K562 (cell line): ENCODE data around the gene ABHD16A. TPM values are rescaled to one million over a fixed set of nuclear protein-coding genes. Genes with fewer than 3 reads are reported as not detected.

ENCODE experiments used
- FOXK1 ChIP-seq: sonication (generic); formaldehyde crosslinking; IDR thresholded peaks from 2 replicates; pipeline ENCODE4 v1.8.0; 2022; ENCODE audit warnings: missing genetic modification reagents, mild to moderate bottlenecking, borderline replicate concordance
- MECOM ChIP-seq: fragments of 250-450 bp; sonication (Bioruptor Pico); IDR thresholded peaks from 2 replicates; pipeline ENCODE4 v1.8.0; 2022; ENCODE audit warnings: inconsistent platforms
- SAP30 ChIP-seq: fragments of 200-600 bp; sonication (generic); IDR thresholded peaks from 2 replicates; pipeline ENCODE4 v1.6.1; 2012; ENCODE audit warnings: borderline replicate concordance, low read depth, mild to moderate bottlenecking, moderate library complexity, low read length, control low read depth, inconsistent platforms; ENCODE audit not compliant: insufficient read depth, poor library complexity, severe bottlenecking
- SP1 ChIP-seq: sonication (generic); formaldehyde crosslinking; IDR thresholded peaks from 2 replicates; pipeline ENCODE4 v1.8.1; 2022; ENCODE audit warnings: mild to moderate bottlenecking, missing genetic modification reagents
- ZNF384 ChIP-seq: IDR thresholded peaks from 2 replicates; pipeline ENCODE4 v1.6.1; 2012; ENCODE audit warnings: low read depth, low read length, improper control_type of control experiment
- polyA plus RNA-seq, 8 experiments: library from polyadenylated mRNA; depleted of rRNA in 4 of 8; stranded (reverse) in 5 of 8; unstranded in 3 of 8; fragments of >200 nt; fragmentation: Nextera tagmentation in 2 of 8; fragmentation: Illumina TruSeq in 1 of 8; extraction: Ambion mirVana in 2 of 8; extraction: Trizol in 1 of 8; gene quantifications; 2 replicates each; pipeline versions ENCODE4 v1.2.1 to v1.2.3, GENCODE V29; 2011 to 2014; ENCODE audit warnings: inconsistent platforms in 1 of 8, missing spikeins in 1 of 8
- total RNA-seq, 7 experiments: library from RNA; depleted of rRNA in 6 of 7; stranded (reverse); fragments of >200 nt in 6 of 7; fragmentation: Illumina TruSeq in 2 of 7; extraction: Trizol in 2 of 7; gene quantifications; 2 replicates each; pipeline versions ENCODE4 v1.2.1 to v1.2.3, GENCODE V29; 2011 to 2021; ENCODE audit warnings: low replicate concordance in 1 of 7
- TF ChIP-seq, protein P1 (sequence below): fragments of 450-650 bp; formaldehyde crosslinking; IDR thresholded peaks from 2 replicates; pipeline ENCODE4 v1.4.0; 2020; ENCODE audit warnings: mild to moderate bottlenecking, moderate library complexity
- TF ChIP-seq, protein P2 (sequence below): sonication (generic); formaldehyde crosslinking; IDR thresholded peaks from 2 replicates; pipeline ENCODE4 v1.8.1; 2023; ENCODE audit warnings: mild to moderate bottlenecking, missing genetic modification reagents
- TF ChIP-seq, protein P3 (sequence below): sonication (generic); formaldehyde crosslinking; IDR thresholded peaks from 2 replicates; pipeline ENCODE4 v1.8.1; 2023; ENCODE audit warnings: mild to moderate bottlenecking, missing genetic modification reagents
- TF ChIP-seq, protein P4 (sequence below): fragments of 200-800 bp; sonication (Bioruptor generic); IDR thresholded peaks from 2 replicates; pipeline ENCODE4 v1.6.1; 2016; ENCODE audit warnings: missing genetic modification characterization, missing compliant biosample characterization

The ABHD16A gene
- total and polyA plus RNA-seq, 9 of the 15 experiments (the other 6 are each of a cell fraction or from before 2014, with no cell fraction given), result 25.8 to 120 (median 81.6) TPM

DNA sequence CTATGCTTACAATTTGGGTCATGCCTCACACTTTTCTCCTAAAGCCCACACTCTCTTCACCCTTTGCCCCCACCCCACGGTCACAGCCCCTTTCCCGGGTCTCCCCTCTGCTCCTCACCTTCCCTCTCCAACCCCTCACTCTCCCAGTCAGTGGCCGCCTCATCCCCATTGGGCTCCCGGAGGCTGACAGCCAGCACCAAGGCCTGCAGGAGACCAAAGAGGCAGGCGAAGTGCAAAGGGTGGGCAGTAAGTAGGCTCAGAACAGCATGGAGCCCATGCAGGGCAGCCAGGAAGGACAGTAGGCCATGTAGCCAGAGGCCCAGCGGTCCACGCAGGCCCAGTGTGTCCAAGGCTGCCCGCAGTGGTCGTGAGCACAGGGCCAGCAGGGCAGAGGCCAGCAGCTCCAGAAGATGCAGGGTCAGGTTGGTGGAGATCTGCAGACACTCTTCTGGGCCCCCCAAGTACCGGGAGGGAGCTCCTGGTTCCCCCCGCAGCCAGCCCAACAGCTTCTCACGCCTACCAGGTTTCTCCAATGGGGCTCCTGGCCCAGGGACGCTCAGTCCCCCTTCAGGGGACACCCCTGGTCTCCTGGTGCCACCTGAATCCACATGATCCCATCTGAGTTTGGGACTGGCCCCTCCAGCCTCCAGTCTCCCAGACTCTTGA is 44.0 kb downstream of the ABHD16A start (continued):
- TF ChIP-seq ZNF384 (no peak), SP1 (0 out of 2 replicates have a peak, but pooled peaks have one; percentile 46), FOXK1 (CRISPR knock-in tag) (0 out of 2 replicates have a peak, but pooled peaks have one; percentile 60), MECOM (peak; percentile 30; the same call in 1 of the 2 replicates), SAP30 (peak; percentile 29)
- TF ChIP-seq, protein P1, sequence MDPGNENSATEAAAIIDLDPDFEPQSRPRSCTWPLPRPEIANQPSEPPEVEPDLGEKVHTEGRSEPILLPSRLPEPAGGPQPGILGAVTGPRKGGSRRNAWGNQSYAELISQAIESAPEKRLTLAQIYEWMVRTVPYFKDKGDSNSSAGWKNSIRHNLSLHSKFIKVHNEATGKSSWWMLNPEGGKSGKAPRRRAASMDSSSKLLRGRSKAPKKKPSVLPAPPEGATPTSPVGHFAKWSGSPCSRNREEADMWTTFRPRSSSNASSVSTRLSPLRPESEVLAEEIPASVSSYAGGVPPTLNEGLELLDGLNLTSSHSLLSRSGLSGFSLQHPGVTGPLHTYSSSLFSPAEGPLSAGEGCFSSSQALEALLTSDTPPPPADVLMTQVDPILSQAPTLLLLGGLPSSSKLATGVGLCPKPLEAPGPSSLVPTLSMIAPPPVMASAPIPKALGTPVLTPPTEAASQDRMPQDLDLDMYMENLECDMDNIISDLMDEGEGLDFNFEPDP (CRISPR knock-in tag), result no peak
- TF ChIP-seq, protein P2, sequence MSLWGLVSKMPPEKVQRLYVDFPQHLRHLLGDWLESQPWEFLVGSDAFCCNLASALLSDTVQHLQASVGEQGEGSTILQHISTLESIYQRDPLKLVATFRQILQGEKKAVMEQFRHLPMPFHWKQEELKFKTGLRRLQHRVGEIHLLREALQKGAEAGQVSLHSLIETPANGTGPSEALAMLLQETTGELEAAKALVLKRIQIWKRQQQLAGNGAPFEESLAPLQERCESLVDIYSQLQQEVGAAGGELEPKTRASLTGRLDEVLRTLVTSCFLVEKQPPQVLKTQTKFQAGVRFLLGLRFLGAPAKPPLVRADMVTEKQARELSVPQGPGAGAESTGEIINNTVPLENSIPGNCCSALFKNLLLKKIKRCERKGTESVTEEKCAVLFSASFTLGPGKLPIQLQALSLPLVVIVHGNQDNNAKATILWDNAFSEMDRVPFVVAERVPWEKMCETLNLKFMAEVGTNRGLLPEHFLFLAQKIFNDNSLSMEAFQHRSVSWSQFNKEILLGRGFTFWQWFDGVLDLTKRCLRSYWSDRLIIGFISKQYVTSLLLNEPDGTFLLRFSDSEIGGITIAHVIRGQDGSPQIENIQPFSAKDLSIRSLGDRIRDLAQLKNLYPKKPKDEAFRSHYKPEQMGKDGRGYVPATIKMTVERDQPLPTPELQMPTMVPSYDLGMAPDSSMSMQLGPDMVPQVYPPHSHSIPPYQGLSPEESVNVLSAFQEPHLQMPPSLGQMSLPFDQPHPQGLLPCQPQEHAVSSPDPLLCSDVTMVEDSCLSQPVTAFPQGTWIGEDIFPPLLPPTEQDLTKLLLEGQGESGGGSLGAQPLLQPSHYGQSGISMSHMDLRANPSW (CRISPR knock-in tag), result 0 out of 2 replicates have a peak, but pooled peaks have one; percentile 11
- TF ChIP-seq, protein P3, sequence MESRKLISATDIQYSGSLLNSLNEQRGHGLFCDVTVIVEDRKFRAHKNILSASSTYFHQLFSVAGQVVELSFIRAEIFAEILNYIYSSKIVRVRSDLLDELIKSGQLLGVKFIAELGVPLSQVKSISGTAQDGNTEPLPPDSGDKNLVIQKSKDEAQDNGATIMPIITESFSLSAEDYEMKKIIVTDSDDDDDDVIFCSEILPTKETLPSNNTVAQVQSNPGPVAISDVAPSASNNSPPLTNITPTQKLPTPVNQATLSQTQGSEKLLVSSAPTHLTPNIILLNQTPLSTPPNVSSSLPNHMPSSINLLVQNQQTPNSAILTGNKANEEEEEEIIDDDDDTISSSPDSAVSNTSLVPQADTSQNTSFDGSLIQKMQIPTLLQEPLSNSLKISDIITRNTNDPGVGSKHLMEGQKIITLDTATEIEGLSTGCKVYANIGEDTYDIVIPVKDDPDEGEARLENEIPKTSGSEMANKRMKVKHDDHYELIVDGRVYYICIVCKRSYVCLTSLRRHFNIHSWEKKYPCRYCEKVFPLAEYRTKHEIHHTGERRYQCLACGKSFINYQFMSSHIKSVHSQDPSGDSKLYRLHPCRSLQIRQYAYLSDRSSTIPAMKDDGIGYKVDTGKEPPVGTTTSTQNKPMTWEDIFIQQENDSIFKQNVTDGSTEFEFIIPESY (CRISPR knock-in tag), result 0 out of 2 replicates have a peak, but pooled peaks have one; percentile 2
- TF ChIP-seq, protein P4, sequence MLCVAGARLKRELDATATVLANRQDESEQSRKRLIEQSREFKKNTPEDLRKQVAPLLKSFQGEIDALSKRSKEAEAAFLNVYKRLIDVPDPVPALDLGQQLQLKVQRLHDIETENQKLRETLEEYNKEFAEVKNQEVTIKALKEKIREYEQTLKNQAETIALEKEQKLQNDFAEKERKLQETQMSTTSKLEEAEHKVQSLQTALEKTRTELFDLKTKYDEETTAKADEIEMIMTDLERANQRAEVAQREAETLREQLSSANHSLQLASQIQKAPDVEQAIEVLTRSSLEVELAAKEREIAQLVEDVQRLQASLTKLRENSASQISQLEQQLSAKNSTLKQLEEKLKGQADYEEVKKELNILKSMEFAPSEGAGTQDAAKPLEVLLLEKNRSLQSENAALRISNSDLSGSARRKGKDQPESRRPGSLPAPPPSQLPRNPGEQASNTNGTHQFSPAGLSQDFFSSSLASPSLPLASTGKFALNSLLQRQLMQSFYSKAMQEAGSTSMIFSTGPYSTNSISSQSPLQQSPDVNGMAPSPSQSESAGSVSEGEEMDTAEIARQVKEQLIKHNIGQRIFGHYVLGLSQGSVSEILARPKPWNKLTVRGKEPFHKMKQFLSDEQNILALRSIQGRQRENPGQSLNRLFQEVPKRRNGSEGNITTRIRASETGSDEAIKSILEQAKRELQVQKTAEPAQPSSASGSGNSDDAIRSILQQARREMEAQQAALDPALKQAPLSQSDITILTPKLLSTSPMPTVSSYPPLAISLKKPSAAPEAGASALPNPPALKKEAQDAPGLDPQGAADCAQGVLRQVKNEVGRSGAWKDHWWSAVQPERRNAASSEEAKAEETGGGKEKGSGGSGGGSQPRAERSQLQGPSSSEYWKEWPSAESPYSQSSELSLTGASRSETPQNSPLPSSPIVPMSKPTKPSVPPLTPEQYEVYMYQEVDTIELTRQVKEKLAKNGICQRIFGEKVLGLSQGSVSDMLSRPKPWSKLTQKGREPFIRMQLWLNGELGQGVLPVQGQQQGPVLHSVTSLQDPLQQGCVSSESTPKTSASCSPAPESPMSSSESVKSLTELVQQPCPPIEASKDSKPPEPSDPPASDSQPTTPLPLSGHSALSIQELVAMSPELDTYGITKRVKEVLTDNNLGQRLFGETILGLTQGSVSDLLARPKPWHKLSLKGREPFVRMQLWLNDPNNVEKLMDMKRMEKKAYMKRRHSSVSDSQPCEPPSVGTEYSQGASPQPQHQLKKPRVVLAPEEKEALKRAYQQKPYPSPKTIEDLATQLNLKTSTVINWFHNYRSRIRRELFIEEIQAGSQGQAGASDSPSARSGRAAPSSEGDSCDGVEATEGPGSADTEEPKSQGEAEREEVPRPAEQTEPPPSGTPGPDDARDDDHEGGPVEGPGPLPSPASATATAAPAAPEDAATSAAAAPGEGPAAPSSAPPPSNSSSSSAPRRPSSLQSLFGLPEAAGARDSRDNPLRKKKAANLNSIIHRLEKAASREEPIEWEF (CRISPR knock-in tag), result no peak
